Lower leg skin (tissue), 3 donors: ENCODE results near the gene YAP1.

ENCODE experiments used
- POLR2A ChIP-seq, 2 donors: fragments of 450-650 bp; IDR thresholded peaks; one replicate each; pipeline ENCODE4 v1.6.1; 2016 to 2017; ENCODE audit warnings: antibody characterized with exemption in 2 of 2, mild to moderate bottlenecking in 1 of 2, moderate library complexity in 1 of 2
- TF ChIP-seq, protein P1 (sequence below), 3 donors: fragments of 450-650 bp; IDR thresholded peaks; one replicate each; pipeline ENCODE4 v1.5.1; 2016; ENCODE audit warnings: antibody characterized with exemption in 3 of 3, mild to moderate bottlenecking in 3 of 3, moderate library complexity in 2 of 3

DNA sequence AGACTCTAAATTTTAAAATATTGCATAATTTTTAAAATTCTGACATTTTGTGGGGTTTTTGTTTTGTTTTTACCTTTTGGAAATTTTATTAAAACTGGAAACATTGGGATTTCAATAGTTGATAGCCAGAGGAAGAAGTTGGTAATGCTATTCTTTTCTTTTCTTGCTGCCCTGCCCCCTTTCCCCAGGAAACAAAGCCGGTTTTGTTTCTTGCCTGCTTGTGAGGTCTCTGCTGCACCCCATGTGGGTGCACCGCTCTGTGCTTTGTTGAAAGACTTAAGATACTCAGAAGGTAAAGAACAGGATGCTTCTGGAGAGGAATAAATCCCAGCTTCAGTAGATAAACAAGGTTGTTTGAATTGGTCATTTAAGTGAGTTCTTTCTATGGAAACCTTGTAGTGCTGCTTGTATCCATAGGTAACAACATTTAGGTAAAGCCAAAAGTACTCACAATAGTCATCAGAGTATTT, 87.5 kb downstream of the YAP1 start:
- no peak for TF ChIP-seq POLR2A (IDR thresholded peaks at IDR 0.05)
- TF ChIP-seq, protein P1, sequence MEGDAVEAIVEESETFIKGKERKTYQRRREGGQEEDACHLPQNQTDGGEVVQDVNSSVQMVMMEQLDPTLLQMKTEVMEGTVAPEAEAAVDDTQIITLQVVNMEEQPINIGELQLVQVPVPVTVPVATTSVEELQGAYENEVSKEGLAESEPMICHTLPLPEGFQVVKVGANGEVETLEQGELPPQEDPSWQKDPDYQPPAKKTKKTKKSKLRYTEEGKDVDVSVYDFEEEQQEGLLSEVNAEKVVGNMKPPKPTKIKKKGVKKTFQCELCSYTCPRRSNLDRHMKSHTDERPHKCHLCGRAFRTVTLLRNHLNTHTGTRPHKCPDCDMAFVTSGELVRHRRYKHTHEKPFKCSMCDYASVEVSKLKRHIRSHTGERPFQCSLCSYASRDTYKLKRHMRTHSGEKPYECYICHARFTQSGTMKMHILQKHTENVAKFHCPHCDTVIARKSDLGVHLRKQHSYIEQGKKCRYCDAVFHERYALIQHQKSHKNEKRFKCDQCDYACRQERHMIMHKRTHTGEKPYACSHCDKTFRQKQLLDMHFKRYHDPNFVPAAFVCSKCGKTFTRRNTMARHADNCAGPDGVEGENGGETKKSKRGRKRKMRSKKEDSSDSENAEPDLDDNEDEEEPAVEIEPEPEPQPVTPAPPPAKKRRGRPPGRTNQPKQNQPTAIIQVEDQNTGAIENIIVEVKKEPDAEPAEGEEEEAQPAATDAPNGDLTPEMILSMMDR (IDR thresholded peaks at IDR 0.05): no peak
